HG02840 (cell line): ENCODE results near the gene KIF5B.
"Not testable (repeated sequence)": the region's sequence is repeated elsewhere in the genome, so short reads cannot be mapped to it uniquely, and the experiment has no call there.

Experiments
- ATAC-seq: cut with Tn5 transposase; IDR thresholded peaks from one replicate; pipeline ENCODE4 v1.9.1; 2021; ENCODE audit warnings: mild to moderate bottlenecking, moderate library complexity, moderate number of reproducible peaks; ENCODE audit not compliant: unreplicated experiment, low FRiP score

Gene KIF5B

DNA sequence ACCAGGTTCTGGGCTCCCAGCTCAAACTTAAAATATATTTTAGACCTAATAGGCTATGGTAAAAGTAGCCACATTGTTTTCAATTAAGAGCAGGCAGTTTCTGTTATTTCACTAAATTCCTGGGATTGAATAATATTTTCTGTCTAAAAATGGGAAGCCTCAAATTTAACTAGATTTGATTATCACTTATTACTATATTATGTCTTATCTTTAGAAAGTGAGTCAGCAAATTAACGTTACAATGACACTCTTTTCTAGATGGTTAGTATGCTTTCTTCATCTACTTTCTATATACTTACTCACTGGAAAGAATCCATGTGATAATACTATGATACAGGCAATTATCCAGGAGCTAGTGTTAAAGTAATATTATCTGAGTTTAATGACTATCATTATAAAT, 27.5 kb downstream of the KIF5B start:
- no peak for ATAC-seq

DNA sequence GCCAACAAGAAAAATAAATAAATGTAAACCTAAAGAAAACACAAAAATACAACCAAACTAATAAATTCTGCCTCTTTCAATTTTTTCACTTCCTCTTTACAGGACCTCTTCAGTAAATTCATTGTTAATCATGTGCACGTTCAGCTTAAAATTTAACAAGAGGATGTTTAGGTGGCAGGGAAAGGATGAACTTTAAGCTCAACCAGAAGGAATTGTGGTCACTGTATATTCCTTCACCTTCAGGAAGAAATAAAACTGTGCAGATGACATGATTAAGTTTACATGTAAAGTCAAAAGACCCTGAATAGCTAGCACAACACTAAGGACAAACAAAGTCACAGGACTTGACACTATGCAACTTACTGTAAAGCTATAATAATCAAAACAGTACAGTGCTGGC, 33.0 kb downstream of the KIF5B start:
- no peak for ATAC-seq

DNA sequence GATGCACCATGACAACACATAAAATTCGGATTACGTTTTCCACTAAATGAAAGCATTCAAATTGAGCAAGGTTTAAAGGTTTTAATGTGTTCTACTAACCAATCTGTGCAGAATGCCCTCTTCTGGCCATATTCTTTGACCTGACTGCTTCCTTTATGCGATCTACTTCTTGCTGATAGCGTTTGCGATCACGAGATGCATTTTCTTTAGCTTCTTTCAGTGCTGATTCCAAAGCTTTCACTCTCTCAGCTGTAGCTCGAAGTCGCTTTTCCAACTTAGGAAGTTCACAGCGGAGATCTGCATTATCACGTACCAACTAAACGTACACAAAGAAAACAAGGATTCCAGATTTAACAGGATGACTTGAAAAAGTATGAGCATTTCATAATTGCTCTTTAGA, 39.2 kb downstream of the KIF5B start:
- no peak for ATAC-seq

DNA sequence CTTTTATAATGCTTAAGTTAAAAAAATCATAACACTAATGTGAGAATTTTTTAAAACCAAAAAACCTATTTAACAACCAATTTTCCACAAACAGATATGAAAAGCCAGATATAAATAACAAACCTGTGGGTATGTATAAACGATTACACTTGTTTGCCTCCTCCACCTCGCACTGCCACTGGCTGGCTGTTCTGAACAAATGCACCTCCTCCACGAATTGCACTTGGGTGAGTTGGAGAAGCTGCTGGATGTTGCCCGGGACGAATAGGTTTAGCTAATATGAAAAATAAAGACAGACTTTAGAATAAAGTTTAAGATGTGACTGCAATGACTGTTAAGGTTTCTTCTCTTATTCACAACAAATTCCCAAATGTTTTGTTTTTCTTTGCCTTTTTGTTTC, 40.8 kb downstream of the KIF5B start:
- ATAC-seq: no peak

DNA sequence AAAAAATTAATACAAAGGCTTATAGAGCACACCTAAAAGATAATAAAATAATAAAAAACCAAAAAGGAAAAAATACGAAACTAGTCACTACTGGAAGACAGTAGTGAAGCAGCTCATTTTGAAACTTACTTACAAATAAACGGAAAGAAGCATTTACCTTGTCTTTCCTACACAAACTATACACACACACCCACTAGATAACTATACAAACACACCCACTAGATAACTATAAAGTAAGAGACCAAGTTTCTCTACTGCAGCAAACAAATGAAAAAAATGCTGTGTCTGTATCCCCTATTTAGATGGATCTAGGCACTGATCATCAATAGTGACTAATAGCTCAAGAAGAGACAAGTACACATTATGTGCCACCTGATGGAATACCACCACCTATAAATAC, 49.2 kb downstream of the KIF5B start:
- ATAC-seq: no peak

DNA sequence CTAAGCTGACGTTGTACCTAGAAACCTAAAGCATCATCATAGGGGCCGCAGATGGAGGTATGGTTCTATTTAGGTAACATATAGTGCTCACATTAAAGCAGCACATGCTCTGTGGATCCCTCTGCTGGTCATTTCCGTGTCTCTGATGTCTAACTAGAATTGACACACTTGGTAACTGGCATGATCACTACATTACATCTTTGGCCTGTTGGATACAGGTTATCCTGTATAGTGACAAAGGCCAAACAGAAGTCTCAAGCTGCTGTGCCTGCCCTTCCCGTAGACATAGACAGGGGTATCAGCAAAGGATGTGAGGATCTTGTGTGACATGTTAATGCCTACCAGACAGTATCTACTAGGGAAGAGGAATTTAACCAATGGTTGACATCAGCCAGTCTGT, 51.2 kb downstream of the KIF5B start:
- ATAC-seq: no peak

DNA sequence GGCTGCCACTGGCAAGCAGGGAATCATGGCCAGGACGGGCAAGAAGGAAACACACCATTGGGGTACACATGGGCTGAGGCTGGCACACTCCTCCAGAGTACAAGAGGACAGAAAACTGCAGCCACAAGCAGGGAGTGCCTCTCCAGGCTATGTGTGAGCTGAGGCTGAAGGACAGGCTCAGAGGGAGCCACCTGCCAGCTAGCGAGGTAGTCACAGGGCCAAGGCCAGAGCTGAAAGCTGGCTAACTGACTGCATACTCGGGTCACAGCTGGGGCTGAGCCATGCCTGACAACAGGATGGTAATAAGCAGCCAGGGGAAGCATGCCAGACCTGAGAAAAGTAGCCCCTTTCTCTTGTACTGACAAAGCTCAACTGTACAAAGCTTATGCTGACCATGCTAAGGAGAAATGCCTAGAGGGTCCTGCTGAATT, 52.0 kb downstream of the KIF5B start:
- ATAC-seq: no peak

DNA sequence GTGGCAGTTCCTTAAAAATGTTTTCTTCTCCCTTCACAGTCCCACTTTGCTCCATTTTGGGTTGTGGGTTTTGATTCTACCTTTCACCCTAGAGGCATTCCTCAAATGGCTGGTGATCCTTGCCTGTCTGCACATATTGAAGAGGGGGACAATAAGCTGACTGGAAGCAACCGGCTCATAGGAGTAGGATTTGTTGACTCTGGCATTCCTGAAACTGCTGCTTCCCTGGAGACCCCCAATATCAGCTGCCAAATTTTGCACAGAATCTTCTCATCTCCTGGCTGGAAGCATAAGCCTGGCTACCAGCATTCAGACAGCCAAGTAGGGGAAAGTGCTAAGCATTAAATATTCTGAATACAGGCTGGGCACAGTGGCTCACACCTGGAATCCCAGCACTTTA, 53.7 kb downstream of the KIF5B start:
- ATAC-seq: no peak

DNA sequence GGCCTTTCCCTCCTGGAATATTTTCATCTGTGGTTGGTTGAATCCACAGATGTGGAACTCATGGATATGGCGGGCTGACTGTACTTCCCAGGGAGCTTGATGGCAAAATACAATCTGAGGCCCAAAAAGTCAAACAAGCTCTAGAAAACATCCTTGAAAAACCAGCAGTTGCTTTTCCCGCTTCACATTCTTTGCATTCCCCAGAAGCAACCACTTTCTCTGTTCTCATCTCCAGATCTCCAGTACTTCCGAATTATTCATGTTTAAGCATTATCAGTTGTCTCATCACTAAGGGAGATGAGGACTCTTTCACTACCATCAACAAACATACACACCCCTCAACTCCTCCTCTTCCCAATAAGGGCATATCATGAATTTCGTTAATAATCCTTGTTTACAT, 55.3 kb downstream of the KIF5B start:
- ATAC-seq: no peak

DNA sequence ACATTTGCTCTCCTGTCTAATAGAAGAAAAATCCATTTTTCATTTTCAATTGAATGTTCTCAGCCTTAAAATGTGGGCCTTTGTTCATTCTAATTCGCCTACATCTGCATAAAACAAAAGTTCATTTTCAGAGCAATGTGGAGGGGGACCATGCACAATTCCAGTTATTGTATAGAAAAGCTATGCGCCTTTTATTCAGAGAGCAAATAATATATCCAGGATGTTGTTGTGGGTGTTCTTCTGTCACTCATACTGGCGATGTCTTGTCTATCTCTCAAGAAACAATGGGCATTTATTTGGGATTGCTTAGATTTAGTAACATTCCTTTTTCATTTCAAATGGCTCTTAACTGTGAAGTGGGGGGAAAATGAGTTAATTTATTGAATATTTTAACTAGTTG, 56.4 kb downstream of the KIF5B start:
- no peak for ATAC-seq

DNA sequence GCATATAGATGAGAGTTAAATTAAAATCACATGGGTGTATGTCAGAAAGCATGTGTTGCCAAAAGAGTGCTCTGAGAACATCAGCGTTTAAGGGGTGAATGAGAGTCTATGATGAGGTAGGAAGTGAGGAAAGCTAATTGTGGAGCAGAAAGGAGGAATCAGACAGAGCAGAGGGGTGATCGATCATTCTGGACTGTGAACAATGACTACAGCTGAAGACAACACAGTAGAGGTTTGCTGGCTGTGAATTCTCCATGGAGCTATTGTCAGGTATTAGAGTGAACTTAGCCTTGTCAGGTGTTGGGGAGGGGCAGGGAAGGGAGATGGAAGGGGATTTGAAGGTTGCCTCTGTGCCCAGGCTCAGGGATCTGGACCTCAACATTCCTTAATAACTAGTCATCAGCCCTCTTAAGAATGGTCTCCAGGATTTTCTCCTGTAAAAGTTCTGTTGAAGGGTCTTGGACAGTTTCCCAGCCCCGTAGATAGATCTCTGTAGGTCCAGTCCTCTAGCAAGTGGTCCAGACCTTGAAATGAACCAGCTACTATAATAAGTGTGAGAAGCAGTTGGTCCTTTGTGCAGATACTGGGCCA, 57.1 kb downstream of the KIF5B start:
- ATAC-seq: no peak

DNA sequence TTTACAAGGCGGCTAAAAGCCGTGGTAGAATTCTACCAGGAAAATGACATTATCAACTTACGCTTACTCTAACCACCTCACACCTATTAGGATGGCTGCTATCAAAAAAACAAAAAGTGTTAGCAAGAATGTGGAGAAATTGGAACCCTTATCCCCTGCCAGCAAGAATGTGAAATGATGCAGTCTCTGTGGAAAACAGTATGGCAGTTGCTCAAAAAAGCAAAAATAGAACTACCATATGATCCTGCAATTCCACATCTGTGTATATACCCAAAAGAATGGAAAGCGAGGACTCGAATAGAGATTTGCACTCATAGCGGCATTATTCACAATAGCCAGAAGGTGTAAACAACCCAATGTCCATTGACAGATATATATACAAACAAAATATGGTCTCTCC, 61.3 kb downstream of the KIF5B start:
- no peak for ATAC-seq

DNA sequence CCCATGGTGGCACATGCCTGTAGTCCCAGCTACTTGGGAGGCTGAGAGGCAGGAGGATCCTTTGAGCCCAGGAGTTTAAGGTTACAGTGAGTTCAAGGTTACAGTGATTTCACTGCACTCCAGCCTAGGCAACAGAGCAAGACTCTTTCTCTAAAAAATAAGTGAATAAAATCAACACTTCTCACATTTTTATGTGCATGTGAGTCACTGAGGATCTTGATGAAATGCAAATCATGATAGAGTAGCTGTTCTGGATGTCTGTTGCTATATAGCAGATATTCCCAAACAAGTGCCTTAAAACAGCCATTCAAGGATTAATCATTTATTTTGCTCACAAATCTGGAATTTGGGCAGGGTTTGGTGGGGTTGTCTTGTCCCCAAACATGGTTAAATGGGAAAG, 65.3 kb downstream of the KIF5B start:
- ATAC-seq: no peak

DNA sequence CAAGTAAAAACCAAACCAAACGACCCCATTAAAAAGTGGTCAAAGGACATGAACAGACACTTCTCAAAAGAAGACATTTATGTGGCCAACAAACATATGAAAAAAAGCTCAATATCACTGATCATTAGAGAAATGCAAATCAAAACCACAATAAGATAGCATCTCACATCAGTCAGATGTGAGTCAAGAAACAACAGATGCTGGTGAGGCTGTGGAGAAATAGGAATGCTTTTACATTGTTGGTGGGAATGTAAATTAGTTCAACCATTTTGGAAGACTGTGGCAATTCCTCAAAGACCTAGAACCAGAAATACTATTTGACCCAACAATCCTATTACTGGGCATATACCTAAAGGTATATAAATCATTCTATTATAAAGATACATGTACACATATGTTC, 68.4 kb downstream of the KIF5B start:
- not testable (repeated sequence) for ATAC-seq

DNA sequence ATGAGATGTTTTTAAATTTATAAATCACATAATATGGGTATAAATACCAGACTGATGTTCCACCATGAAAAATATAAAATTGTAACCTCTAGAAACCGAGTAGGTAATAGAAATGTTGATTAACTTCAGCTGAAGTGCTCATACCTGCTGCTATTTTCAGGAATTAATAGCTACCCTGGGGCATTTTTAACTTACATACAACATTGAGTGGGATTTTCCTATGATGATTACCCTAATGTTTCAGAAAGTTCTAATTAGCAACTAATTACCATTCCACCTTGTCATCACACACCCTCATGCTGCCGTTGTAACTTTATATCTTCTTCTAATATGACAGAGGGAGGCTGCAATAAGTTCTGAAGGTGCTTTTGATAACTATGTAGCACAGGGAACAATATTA, 74.1 kb downstream of the KIF5B start:
- no peak for ATAC-seq

DNA sequence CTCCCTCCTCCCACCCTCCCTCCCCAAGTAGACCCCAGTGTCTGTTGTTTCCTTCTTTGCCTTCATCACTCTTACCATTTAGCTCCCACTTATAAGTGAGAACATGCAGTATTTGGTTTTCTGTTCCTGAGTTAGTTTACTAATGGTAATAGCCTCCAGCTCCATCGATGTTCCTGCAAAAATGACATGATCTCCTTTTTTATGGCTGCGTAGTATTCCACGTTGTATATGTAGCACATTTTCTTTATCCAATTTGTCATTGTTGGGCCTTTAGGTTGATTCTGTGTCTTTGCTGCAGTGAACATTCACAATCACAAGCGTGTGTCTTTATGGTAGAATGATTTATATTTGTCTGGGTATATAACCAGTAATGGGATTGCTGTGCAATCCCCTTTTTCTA, 75.8 kb downstream of the KIF5B start:
- no peak for ATAC-seq

DNA sequence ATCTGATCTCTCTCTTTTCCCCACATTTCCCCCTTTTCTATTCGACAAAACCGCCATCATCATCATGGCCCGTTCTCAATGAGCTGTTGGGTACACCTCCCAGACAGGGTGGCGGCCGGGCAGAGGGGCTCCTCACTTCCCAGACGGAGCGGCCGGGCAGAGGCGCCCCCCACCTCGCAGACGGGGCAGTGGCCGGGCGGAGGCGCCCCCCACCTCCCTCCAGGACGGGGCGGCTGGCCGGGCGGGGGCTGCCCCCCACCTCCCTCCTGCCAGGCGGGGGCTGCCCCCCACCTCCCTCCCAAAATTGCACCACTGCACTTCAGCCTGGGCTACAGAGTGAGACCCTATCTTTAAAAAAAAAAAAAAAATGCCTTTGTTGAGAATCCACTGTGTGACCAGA, 77.2 kb downstream of the KIF5B start:
- ATAC-seq: not testable (repeated sequence)

DNA sequence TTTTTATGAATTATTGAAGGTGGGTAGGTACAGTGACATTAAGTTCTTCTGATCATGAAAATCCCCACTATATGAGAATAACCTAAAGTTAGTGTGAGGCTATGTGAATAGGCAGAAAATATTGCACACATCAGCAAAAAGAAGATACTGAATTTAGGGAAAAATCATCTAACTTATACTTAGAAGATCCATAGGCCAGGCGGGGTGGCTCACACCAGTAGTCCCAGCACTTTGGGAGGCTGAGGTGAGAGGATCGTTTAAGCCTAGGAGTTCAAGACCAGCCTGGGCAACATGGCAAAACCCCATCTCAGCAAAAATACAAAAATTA, 78.1 kb downstream of the KIF5B start:
- ATAC-seq: no peak

DNA sequence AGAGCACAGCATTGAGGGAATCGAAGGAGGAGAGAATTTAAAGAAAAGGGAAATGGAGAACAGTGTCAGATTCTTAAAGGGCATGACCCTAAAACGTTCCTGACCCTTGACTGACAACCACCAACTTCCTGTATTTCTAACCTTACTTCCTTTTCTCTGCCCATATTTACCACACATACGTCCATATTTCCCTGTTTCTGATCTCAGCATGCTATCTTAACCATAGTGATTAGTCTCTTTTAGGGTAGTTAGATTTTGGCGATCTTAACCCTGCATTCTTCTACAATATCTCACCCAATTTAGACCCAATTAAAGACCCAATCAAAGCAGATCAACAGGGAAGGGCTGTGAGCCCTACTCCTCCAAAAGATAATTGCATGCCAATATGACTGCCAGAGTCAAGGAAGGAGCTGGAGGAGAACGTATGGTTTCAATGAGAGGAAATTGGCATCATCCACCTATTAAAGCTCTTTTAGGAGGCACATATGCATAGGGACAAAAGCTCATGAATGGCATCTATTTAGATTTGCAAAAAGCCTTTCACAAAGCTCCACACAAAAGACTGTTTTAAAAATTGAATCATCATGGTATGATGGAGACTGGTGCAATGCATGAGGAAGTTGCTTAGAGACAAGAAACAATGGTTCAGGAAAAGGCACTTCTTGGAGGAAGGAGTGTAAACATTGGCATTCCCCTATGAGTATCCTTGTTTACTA, 78.6 kb downstream of the KIF5B start:
- no peak for ATAC-seq

DNA sequence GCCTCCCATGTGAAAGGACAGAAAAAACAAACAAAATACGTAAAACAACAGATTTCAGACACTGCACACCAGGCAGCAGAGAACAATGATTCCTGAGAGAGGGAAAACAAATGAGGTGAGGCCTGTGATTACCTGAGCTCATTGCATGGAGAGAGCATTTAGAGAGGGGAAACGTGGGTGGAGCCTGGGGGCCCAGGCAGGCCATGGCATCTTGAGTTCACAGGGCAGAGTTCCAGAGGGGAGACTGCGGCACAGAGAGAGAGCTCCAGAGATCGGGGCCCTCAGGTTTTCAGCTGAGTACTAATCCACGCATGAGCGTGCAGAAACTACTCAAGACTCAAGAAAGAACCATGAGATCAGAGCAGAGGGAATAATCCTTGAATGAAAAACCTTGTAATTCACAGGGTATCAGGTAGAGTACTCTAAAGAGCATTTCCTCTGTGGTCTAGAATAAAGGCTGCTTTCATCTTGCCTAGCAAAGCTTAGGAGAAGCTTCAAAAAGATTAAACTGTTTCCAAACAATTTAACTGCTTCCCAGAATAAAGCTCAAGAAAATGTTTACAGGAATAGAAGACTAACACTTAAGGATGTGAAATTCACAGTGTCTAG, 81.0 kb downstream of the KIF5B start:
- ATAC-seq: no peak

DNA sequence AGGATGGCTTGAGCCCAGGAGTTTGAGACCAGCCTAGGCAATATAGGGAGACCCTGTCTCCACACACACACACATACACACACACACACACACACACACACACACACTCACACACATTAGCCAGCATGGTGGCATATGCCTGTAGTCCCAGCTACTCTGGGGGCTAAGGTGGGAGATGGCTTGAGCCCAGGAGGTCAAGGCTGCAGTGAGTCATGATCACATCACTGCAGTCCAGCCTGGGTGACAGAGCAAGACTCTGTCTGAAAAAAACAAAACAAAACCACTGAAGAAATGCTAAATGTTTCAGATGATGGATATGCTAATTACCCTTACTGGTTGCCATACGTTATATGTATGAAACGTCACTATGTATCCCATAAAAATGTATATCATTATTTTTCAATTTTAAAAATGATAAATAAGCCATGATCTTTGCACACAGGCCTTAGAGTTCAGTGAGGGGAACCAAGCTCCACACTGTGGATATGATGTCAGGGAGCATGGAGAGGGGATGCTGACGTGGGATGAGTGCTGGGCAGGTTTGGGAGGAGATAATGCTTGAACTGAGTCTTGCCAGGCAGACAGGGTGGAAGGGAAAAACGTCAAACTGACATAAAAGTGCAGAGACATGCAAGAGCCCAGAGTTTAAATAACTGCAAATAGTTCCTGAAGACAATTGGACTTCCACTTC, 81.6 kb downstream of the KIF5B start:
- no peak for ATAC-seq
